Measurements from ENCODE around the gene IGDCC3.

- TF ChIP-seq CTCF (IDR thresholded peaks at IDR 0.05) (no peak), POLR2A (IDR thresholded peaks at IDR 0.05) (no peak), EP300 (IDR thresholded peaks at IDR 0.05) (no peak)
Measured at GRCh38 chr15:65312400-65312916, 65.3 kb downstream of the IGDCC3 start.

All from tibial nerve (tissue), 4 donors.